ENCODE data around the gene HAUS8.
A peak's percentile ranks its signal among the peaks of the same experiment; 100 is the strongest.

Gene HAUS8

DNA sequence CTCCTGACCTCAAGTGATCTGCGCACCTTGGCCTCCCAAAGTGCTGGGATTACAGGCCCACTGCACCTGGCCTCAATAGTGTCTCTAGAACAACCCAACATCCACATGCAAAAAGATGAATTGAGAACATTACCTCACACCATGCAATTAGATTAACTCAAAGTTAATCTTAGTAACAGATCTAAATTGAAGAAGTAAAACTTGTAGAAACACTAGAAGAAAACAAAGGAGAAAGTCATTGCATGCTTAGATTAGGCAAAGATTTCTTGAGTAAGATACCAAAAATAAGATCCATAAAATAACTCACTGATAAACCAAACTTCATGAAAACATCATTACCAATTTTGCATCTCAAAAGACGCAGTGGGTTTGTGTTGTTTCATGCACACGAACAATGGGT, 51.4 kb downstream of the HAUS8 start:
- TF ChIP-seq, protein P1, sequence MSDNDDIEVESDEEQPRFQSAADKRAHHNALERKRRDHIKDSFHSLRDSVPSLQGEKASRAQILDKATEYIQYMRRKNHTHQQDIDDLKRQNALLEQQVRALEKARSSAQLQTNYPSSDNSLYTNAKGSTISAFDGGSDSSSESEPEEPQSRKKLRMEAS (IDR thresholded peaks at IDR 0.05) = no peak
- no peak for TF ChIP-seq TCF12 (IDR thresholded peaks at IDR 0.05; ENCODE audit: low read depth)
- TF ChIP-seq NFIC (IDR thresholded peaks at IDR 0.05) = no peak
- no peak for TF ChIP-seq TEAD4 (IDR thresholded peaks at IDR 0.05)

DNA sequence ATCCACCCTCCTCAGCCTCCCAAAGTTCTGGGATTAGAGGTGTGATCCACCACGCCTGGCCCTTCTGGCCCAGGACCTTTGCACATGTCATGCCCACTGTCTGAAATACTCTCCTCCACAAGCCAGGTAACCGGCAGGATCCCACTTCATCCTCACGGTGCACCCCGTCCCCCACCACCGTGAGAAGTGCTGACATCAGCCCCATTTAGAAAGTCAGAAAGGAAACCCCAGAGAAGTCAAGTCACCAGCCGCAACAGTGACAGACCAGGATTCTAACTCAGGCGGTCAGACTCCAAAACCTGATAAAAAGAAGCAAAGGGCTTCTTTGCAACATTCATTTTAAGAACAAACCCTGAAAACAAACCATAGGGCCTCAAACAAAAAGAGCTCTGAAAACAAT, 52.5 kb downstream of the HAUS8 start:
- TF ChIP-seq, protein P2, sequence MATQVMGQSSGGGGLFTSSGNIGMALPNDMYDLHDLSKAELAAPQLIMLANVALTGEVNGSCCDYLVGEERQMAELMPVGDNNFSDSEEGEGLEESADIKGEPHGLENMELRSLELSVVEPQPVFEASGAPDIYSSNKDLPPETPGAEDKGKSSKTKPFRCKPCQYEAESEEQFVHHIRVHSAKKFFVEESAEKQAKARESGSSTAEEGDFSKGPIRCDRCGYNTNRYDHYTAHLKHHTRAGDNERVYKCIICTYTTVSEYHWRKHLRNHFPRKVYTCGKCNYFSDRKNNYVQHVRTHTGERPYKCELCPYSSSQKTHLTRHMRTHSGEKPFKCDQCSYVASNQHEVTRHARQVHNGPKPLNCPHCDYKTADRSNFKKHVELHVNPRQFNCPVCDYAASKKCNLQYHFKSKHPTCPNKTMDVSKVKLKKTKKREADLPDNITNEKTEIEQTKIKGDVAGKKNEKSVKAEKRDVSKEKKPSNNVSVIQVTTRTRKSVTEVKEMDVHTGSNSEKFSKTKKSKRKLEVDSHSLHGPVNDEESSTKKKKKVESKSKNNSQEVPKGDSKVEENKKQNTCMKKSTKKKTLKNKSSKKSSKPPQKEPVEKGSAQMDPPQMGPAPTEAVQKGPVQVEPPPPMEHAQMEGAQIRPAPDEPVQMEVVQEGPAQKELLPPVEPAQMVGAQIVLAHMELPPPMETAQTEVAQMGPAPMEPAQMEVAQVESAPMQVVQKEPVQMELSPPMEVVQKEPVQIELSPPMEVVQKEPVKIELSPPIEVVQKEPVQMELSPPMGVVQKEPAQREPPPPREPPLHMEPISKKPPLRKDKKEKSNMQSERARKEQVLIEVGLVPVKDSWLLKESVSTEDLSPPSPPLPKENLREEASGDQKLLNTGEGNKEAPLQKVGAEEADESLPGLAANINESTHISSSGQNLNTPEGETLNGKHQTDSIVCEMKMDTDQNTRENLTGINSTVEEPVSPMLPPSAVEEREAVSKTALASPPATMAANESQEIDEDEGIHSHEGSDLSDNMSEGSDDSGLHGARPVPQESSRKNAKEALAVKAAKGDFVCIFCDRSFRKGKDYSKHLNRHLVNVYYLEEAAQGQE (IDR thresholded peaks at IDR 0.05; ENCODE audit: low read depth) = no peak
- TF ChIP-seq RAD21 (IDR thresholded peaks at IDR 0.05; ENCODE audit: low read depth) (no peak), NFIC (IDR thresholded peaks at IDR 0.05) (no peak), EGR1 (IDR thresholded peaks at IDR 0.05) (no peak), USF1 (IDR thresholded peaks at IDR 0.05) (no peak), FOXM1 (IDR thresholded peaks at IDR 0.05; ENCODE audit: borderline replicate concordance, low read depth) (no peak), TEAD4 (IDR thresholded peaks at IDR 0.05) (no peak), TCF12 (IDR thresholded peaks at IDR 0.05; ENCODE audit: low read depth) (no peak), YY1 (IDR thresholded peaks at IDR 0.05; ENCODE audit: low read depth) (no peak), CREB1 (IDR thresholded peaks at IDR 0.05; ENCODE audit: low read depth) (no peak), TAF1 (IDR thresholded peaks at IDR 0.05; ENCODE audit: low read depth) (no peak), CEBPB (IDR thresholded peaks at IDR 0.05) (no peak), EP300 (IDR thresholded peaks at IDR 0.05; ENCODE audit: borderline replicate concordance) (no peak)
- TF ChIP-seq, protein P1 (IDR thresholded peaks at IDR 0.05) = no peak

GRCh38 chr19:17021793-17022590, 53.3 kb downstream of the HAUS8 start:
- TF ChIP-seq RAD21 (IDR thresholded peaks at IDR 0.05; ENCODE audit: low read depth) (0 out of 2 replicates have a peak, but pooled peaks have one; percentile 11), TAF1 (IDR thresholded peaks at IDR 0.05; ENCODE audit: low read depth) (no peak; the same call in 1 of the 2 replicates), CREB1 (IDR thresholded peaks at IDR 0.05; ENCODE audit: low read depth) (no peak), FOXM1 (IDR thresholded peaks at IDR 0.05; ENCODE audit: borderline replicate concordance, low read depth) (peak; percentile 35; the same call in 1 of the 2 replicates), YY1 (IDR thresholded peaks at IDR 0.05; ENCODE audit: low read depth) (no peak), CEBPB (IDR thresholded peaks at IDR 0.05) (peak; percentile 99), ZBTB7A (IDR thresholded peaks at IDR 0.05; ENCODE audit: low read depth) (no peak), USF1 (IDR thresholded peaks at IDR 0.05) (no peak), NFIC (IDR thresholded peaks at IDR 0.05) (peak; percentile 53; the same call in 1 of the 2 replicates), TEAD4 (IDR thresholded peaks at IDR 0.05) (peak; percentile 87), TCF12 (IDR thresholded peaks at IDR 0.05; ENCODE audit: low read depth) (peak; percentile 73), EP300 (IDR thresholded peaks at IDR 0.05; ENCODE audit: borderline replicate concordance) (peak; percentile 61; the same call in 1 of the 2 replicates), EGR1 (IDR thresholded peaks at IDR 0.05) (no peak)
- TF ChIP-seq, protein P1 (IDR thresholded peaks at IDR 0.05) = peak; percentile 58
- TF ChIP-seq, protein P2 (IDR thresholded peaks at IDR 0.05; ENCODE audit: low read depth) = no peak

DNA sequence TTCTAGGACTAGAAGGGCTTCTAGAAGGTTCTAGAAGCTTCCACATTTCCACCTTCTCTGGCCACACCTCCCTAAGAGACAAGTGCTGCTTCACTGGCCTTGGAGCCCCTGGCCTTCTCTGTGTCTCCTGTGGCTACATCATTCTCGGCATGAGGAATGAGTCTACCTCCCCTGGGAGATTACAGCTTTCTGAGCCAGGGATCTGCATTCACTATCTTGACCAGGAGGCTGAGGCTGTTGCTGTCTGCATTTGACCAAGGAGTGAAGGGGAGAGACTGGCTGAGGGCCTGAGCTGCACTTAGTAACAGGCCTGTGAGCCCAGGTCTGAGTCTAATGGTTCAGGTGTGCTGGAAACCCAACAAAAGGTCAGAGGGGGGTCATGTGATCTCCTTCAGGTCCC, 53.9 kb downstream of the HAUS8 start:
- no peak for TF ChIP-seq YY1 (IDR thresholded peaks at IDR 0.05; ENCODE audit: low read depth)
- no peak for TF ChIP-seq CEBPB (IDR thresholded peaks at IDR 0.05)
- TF ChIP-seq TEAD4 (IDR thresholded peaks at IDR 0.05) = no peak
- TF ChIP-seq NFIC (IDR thresholded peaks at IDR 0.05) = no peak
- no peak for TF ChIP-seq CREB1 (IDR thresholded peaks at IDR 0.05; ENCODE audit: low read depth)
- TF ChIP-seq RAD21 (IDR thresholded peaks at IDR 0.05; ENCODE audit: low read depth) = no peak
- TF ChIP-seq TCF12 (IDR thresholded peaks at IDR 0.05; ENCODE audit: low read depth) = no peak
- TF ChIP-seq ZBTB7A (IDR thresholded peaks at IDR 0.05; ENCODE audit: low read depth) = no peak
- TF ChIP-seq, protein P2 (IDR thresholded peaks at IDR 0.05; ENCODE audit: low read depth) = no peak
- no peak for TF ChIP-seq EGR1 (IDR thresholded peaks at IDR 0.05)
- TF ChIP-seq, protein P1 (IDR thresholded peaks at IDR 0.05) = no peak
- no peak for TF ChIP-seq FOXM1 (IDR thresholded peaks at IDR 0.05; ENCODE audit: borderline replicate concordance, low read depth)
- no peak for TF ChIP-seq TAF1 (IDR thresholded peaks at IDR 0.05; ENCODE audit: low read depth)
- no peak for TF ChIP-seq USF1 (IDR thresholded peaks at IDR 0.05)
- TF ChIP-seq EP300 (IDR thresholded peaks at IDR 0.05; ENCODE audit: borderline replicate concordance) = no peak

Measured in Ishikawa (cell line).